Measurements from ENCODE around the gene SPATA9. TPM values are rescaled to one million over a fixed set of nuclear protein-coding genes. Genes with fewer than 3 reads are reported as not detected.
A peak's percentile ranks its signal among the peaks of the same experiment; 100 is the strongest.

Gene SPATA9, protein sequence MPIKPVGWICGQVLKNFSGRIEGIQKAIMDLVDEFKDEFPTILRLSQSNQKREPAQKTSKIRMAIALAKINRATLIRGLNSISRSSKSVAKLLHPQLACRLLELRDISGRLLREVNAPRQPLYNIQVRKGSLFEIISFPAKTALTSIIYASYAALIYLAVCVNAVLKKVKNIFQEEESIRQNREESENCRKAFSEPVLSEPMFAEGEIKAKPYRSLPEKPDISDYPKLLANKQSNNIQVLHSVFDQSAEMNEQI
- not detected for total RNA-seq

DNA sequence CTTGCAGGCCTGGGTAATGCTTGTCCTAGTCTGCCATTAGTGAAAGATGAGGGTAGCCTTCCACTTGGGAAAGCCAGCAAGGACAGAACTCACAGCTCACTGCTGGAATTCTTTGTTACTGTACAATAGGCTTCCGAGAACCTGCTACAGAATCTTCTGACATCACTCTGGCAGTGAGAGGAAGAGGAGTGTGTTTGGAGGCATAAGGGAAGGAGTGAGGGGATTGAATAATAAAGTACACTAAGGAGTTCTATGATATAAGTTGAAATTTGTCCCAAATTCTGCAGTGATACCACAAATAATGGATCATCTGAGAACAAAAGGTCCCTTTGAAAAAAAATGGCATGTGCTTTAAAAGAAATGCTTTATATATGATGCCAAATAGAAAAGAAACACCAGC, at the start of gene SPATA9:
SPATA9 (minus strand) TSS at position 101 of the 400 bp plus-strand sequence. CDS start 137 bp downstream, outside the sequence.
- no peak for ATAC-seq (replicated peaks)
- peaks cover 20% of the 10 kb centered on the region for H3K27me3 Mint-ChIP-seq
- no peaks in the 10 kb centered on the region for H3K9me3 Mint-ChIP-seq
- no peaks in the 10 kb centered on the region for H3K36me3 Mint-ChIP-seq (ENCODE audit: low read depth)
- H3K4me1 Mint-ChIP-seq = no peaks in the 10 kb centered on the region
- H3K4me3 Mint-ChIP-seq = no peak within 1 kb of the TSS
- H3K27ac Mint-ChIP-seq = no peak within 1 kb of the TSS

DNA sequence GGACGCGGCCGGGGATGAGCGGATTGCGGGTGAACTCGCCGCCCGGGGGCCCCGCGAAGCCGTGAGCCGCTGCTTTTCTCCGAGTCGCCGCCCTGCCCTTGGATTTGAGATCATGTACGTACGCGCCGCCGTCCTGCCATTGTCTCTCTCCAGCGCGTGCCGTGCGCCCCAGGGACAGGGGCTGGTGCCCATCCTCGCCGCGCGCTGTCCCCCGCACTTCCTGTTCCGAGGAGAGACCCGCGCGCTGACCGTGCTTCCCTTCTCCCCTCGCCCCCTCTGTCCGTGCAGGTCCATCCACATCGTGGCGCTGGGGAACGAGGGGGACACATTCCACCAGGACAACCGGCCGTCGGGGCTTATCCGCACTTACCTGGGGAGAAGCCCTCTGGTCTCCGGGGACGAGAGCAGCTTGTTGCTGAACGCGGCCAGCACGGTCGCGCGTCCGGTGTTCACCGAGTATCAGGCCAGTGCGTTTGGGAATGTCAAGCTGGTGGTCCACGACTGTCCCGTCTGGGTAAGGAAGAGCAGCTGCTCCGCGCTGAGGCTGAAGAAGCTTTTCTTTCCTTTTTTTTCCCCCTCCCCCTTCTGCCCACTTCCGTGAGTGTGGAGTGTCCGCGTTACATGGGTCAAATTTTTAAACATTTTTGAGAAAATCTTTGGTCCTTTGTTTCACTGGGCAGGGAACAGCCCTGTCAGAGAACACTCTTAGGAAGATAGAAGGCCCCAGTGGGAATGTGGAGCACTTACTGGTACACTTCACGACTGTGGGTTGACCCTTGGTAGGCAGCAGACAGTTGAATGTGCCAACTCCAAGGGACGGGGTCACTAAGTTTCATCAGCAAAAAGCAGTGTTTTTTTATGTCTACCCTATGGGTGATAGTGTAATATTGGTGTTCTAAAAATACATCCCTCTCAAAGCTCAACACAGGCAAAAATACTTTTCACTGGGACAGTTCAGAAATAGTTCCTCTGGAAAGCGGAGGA, 49.1 kb upstream of the SPATA9 start:
- peak overlapping the region; percentile 76 for H3K4me3 Mint-ChIP-seq
- peaks cover 10% of the 10 kb centered on the region for H3K4me1 Mint-ChIP-seq
- H3K27ac Mint-ChIP-seq = no peak overlapping the region
- no peaks in the 10 kb centered on the region for H3K36me3 Mint-ChIP-seq (ENCODE audit: low read depth)
- peak; percentile 60 for ATAC-seq (replicated peaks)
- no peaks in the 10 kb centered on the region for H3K9me3 Mint-ChIP-seq
- H3K27me3 Mint-ChIP-seq = peaks cover 52% of the 10 kb centered on the region

DNA sequence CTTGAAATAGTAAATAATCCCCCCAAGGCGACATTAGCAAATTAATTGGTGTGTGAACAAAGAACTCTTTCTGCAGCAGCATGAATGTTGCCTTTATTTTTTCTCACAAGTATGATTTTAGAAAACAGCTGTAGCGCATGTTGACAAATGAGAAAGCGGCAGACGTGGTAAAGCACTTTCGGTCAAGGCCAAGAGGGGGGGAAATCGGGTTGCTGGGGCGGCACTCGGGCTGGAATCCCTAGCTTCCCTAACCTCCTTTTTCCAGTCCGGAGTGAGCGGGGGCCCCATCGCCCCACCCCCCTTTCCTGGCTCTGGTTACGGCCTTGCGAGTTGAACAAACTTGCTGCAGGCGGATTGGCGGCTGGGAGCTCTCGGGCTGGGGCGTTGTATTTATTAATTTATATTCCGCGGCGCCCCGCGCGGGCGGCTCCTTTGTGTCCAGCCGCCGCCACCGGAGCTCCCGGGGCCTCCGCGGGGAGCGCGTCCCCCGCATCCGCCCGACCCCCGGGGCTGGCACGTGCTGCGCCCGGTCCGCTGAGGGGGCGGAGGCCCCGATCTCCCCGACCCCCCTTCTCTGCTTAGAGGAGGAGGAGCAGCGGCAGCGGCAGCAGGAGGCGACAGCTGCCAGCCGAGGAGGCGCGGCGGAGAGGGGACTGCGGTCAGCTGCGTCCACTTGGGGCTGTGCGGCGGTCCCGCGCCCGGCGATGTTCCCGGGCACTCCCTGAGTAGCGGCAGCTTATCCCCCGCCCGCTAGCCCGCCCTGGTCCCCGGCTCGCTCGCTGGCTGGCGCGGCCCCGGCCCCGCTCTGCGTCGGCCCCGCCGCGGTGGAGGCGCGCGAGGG, 48.2 kb upstream of the SPATA9 start, which contains the start of gene RHOBTB3:
RHOBTB3 (plus strand) TSS at position 607 of the 841 bp plus-strand sequence. CDS start 347 bp downstream, outside the sequence.
- Mint-ChIP-seq H3K9me3 (no peaks in the 10 kb centered on the region), H3K4me3 (peak within 1 kb of the TSS; percentile 76), H3K27me3 (peaks cover 49% of the 10 kb centered on the region), H3K36me3 (ENCODE audit: low read depth) (no peaks in the 10 kb centered on the region), H3K27ac (peak within 1 kb of the TSS; percentile 16), H3K4me1 (peaks cover 10% of the 10 kb centered on the region)
- peak; percentile 66 for ATAC-seq (replicated peaks)

DNA sequence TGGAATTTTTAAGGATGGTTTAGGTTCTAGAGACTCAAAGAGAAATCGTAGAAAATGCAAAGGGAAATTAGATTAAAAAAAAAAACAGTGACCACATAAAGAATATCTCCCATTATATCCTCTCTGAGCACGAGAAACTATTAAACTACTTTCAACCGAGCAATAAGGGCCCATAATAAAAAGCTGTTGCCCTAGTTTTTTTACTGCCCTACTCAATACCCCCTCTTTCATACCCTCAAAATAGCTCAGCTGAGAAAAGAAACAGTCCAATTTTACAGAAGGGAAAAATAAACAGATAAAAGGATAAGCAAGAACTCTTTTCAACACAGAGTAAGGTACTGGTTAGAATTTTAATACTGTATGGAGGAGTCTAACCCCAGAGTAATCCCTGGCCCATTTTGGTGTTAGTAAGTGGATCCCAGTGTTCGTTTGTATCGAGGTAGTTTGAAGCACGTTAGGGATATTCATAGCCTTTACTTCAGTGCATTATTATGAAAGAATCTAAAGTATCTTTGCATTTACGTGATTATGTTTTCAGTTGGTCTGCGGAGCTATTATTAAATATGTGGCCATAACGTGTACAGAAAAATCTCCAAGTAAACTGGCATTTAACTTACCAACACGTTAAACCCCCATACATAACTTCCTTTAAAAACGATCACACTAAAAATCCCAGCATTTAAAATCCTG, 47.4 kb upstream of the SPATA9 start:
- ATAC-seq (replicated peaks) = no peak
- Mint-ChIP-seq H3K27me3 (peaks cover 45% of the 10 kb centered on the region), H3K27ac (peak overlapping the region; percentile 16), H3K9me3 (no peaks in the 10 kb centered on the region), H3K4me3 (peak overlapping the region; percentile 76), H3K4me1 (peaks cover 10% of the 10 kb centered on the region), H3K36me3 (ENCODE audit: low read depth) (no peaks in the 10 kb centered on the region)

DNA sequence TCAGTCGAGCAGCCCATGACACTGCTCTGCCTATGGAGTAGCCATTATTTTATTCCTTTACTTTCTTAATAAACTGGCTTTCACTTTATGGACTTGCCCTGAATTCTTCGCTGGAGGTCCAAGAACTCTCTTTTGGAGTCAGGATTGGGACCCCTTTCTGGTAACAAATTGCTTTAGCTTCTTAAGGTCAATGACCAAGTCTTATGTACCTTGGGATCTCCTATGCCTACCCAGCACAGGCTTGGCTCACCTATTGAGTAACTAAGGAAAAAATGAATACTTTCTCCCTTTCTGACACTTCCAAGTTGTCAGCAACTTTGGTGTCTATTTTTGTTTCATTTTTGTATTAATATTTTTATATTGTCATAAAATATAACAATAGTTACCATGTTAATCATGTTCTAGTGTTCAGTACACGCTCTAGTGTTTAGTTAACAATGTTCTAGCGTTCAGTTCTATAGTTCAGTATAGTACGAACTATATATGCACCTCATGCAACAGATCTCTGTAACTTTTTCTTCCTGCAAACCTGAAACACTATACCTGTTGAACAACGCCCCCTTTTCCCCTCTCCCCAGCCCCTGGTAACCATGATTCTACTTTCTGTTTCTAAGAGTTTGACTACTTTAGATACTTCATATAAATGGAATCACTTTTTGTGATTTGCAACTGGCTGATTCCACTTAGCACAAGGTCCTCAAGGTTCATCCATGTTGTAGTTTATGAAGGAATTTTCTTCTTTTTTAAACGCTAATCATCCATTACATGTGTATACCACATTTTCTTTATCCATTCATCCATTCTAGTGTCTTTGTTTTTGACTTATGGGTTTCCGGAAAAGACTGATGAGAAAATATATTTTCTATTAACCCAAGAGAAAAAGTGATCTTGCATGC, 46.6 kb upstream of the SPATA9 start:
- Mint-ChIP-seq H3K27me3 (peaks cover 37% of the 10 kb centered on the region), H3K4me3 (peak overlapping the region; percentile 76), H3K36me3 (ENCODE audit: low read depth) (no peaks in the 10 kb centered on the region), H3K4me1 (peaks cover 10% of the 10 kb centered on the region), H3K9me3 (no peaks in the 10 kb centered on the region), H3K27ac (no peak overlapping the region)
- no peak for ATAC-seq (replicated peaks)

DNA sequence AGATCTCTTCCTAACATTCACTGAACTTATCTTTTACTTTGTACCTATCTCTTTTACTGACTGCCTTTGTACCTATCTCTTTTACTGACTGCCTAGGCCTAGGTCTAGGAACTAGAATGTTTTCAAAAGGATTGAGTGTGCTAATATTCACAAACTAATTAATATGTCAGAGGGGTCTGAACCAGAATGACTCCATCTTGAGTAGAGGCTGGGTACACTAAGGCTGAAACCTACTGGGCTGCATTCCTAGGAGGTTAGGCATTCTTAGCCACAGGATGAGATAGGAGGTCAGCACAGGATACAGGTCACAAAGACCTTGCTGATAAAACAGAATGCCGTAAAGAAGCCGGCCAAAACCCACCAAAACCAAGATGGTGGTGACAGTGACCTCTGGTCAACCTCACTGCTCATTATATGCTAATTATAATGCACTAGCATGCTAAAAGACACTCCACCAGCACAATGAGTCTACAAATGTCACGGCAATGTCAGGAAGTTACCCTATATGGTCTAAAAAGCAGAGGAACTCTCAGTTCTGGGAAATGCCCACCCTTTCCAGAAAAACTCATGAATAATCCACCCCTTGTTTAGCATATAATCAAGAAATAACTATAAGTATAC, 45.8 kb upstream of the SPATA9 start:
- Mint-ChIP-seq H3K36me3 (ENCODE audit: low read depth) (no peaks in the 10 kb centered on the region), H3K9me3 (no peaks in the 10 kb centered on the region), H3K27me3 (peaks cover 33% of the 10 kb centered on the region), H3K4me1 (peaks cover 10% of the 10 kb centered on the region), H3K4me3 (no peak overlapping the region), H3K27ac (no peak overlapping the region)
- ATAC-seq (replicated peaks) = no peak

DNA sequence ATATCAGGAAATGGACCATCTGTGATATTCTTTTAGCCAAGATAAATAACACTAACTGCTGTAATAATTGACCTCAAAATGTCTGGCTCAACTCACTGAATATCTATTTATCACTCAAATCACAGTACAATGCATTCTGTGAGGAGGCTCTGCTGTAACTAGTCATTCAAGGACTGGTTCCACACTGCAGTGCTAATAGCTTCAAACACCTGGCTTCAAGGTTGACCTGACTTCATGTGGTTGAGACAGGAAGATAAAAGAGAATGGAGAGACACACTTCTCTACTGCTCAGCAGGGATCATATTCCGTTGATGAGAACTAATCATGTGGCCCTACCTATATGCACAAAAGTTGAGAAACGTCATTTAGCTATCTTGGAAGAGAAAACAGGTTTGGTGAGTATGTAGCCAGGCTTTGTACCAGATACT, 45.0 kb upstream of the SPATA9 start:
- Mint-ChIP-seq H3K36me3 (ENCODE audit: low read depth) (no peaks in the 10 kb centered on the region), H3K27me3 (peaks cover 25% of the 10 kb centered on the region), H3K27ac (no peak overlapping the region), H3K9me3 (no peaks in the 10 kb centered on the region), H3K4me3 (no peak overlapping the region), H3K4me1 (peaks cover 10% of the 10 kb centered on the region)
- no peak for ATAC-seq (replicated peaks)

DNA sequence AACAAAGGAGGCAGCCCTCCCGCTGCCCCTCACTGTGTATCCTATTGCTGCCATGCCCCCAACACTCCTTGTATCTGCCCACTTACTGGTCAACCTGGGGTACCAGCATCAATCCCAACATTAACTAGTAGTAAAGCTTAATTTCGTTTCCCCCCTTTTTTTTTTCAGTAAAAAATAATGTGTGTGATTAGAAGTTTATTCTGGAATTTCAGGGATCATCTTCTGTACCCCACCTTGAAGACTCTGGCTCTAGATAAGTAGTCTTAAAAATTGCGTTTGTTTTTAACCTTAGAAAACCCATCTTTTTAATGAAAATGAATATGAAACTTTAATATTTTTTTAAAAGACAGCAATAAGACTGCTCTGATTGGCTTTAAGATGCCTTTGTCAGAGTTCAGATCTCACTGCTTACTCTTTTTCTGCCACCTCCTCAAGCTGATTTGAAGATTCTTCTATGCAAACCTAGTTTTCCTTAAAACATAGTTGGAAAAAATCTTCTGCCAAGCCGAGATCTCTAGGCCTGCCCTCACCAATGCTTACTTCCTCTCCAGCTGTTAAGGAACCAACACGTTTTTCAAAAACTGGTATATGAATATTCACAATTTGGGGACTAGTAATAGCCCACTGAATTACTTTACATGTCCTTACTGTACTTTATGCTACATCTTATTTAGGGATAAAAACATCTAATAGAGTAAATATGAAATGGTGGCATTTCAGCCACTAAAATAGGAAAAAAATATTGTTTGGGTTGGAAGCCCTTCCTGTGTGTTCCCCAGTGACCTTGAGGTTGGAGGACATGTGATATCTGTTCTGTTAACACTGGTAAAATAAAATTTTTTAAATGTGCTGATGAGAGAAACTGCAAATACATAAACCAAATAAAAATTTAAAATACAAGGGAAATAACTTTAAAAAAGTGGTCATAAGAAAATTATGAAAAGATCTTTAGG, 44.3 kb upstream of the SPATA9 start:
- peaks cover 19% of the 10 kb centered on the region for H3K27me3 Mint-ChIP-seq
- H3K4me3 Mint-ChIP-seq = no peak overlapping the region
- H3K36me3 Mint-ChIP-seq (ENCODE audit: low read depth) = no peaks in the 10 kb centered on the region
- ATAC-seq (replicated peaks) = no peak
- H3K27ac Mint-ChIP-seq = no peak overlapping the region
- peaks cover 10% of the 10 kb centered on the region for H3K4me1 Mint-ChIP-seq
- H3K9me3 Mint-ChIP-seq = no peaks in the 10 kb centered on the region

DNA sequence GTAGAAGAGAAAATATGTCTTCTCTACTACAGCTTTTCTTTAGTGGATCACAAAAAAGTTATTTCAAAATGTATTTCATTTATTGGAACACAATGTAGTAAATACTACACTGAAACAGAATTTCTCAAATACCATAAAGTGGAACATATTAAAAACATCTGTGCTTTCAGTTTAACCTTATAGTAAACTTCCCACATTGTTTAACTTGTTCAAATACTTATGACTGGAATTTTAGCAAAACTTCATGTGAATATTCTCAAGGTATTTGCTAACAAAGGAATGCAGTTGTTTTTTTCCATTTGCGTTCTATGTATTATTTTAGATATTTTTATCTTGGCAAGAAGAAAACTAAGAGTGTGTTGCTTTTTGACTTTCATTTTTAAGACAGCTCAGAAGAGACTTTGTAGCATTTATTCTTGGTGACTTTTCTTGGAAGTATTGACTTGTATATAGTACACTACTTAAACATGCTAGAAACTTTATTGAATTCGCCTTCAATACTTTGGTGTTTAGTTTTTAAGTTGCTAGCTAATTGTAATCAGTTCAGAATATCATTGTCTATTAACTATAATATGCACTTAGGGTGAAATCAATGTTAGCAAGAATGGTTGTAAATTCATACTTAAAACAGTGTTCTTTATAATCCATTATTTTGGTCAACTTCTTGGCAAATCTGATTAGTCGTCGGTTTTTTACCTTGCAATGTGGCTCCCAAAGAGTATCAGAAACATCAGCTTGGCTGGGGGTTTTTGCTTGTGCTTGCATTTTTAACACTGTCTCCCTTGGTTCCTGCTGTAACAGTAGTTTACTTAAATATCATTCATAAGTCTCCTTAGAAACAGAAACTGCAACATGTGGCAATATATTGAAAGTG, 43.4 kb upstream of the SPATA9 start:
- no peak for ATAC-seq (replicated peaks)
- H3K4me1 Mint-ChIP-seq = peaks cover 10% of the 10 kb centered on the region
- peaks cover 14% of the 10 kb centered on the region for H3K27me3 Mint-ChIP-seq
- no peaks in the 10 kb centered on the region for H3K36me3 Mint-ChIP-seq (ENCODE audit: low read depth)
- no peak overlapping the region for H3K27ac Mint-ChIP-seq
- H3K9me3 Mint-ChIP-seq = no peaks in the 10 kb centered on the region
- H3K4me3 Mint-ChIP-seq = no peak overlapping the region

DNA sequence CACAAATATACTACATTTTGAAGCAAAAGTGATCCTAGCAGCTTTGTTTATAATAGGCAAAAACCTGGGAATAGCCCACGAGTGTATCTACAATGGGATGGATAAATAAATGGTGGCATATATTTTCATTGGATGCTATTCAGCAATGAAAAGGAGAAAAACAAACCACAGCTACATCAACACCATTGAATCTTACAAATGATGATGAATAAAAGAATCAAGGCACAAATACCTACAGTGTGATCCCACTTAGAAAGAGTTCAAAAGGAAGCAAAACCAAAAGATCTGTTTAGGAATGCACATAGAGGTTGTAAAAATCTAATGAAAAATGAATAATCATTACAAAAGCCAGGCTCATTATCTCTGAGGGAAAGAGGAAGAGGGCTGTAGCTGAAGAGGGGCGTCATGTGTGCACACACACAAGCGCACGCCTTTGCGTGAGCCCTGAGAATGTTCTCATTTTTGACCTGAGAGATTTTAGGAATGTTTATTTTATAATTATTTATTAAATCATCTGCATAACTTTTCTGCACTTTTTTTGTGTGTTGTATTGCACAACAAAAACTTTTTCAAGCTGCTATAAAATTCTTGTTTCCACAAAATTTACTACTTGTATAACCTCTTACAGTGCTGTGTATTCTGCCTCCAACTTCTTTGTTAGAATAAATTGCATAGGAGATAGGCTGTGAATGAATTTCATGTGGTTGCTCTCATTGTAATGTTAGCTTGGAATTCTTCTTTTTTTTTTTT, 42.5 kb upstream of the SPATA9 start:
- no peaks in the 10 kb centered on the region for H3K36me3 Mint-ChIP-seq (ENCODE audit: low read depth)
- H3K4me1 Mint-ChIP-seq = peaks cover 5% of the 10 kb centered on the region
- no peak overlapping the region for H3K4me3 Mint-ChIP-seq
- no peak overlapping the region for H3K27ac Mint-ChIP-seq
- H3K27me3 Mint-ChIP-seq = peaks cover 8% of the 10 kb centered on the region
- no peaks in the 10 kb centered on the region for H3K9me3 Mint-ChIP-seq
- ATAC-seq (replicated peaks) = no peak

Measured in activated T-helper 17 cell treated with anti-CD3 and anti-CD28 coated beads, Interleukin-2, amount 50 U/mL, for 72 hours (primary cell).